ENCODE measurements around the gene UQCRFS1. TPM values are rescaled to one million over a fixed set of nuclear protein-coding genes. Genes with fewer than 3 reads are reported as not detected.

Gene UQCRFS1
- total RNA-seq, 1 experiment from 2014 or later: 60.6 TPM

DNA sequence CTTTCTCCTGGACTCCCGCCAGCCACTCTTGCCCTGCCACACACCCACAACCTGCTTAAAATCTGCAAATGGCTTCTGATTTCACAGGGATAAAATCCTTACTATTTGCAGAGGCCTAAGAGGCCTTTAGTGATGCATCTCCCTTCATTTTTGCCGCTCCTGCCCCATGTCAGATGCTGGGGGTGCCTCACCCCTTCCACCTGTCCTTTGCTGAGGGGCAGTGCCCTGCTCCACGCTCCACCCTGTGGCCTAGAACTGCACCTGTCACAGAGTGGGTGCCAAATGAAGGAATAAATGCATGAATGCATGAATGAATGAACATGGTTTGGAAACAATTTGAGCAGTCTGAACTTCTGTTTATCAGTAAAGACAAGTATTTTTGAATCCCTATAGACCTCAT, 34.1 kb upstream of the UQCRFS1 start:
- Histone ChIP-seq H3K9ac (ENCODE audit: low read length) (no peak overlapping the region), H3K4me3 (ENCODE audit: low read length) (no peak overlapping the region), H3K27me3 (ENCODE audit: low read length) (no peaks in the 10 kb centered on the region), H3F3A (ENCODE audit: low read length, unreplicated experiment) (no peaks in the 10 kb centered on the region), H3K4me1 (ENCODE audit: insufficient read depth, low read length) (no peaks in the 10 kb centered on the region), H3K9me3 (ENCODE audit: low read length) (no peaks in the 10 kb centered on the region), H3K79me2 (ENCODE audit: low read length) (no peaks in the 10 kb centered on the region), H2AFZ (ENCODE audit: low read length) (no peak overlapping the region), H3K36me3 (ENCODE audit: low read depth, low read length) (no peaks in the 10 kb centered on the region), H4K20me1 (ENCODE audit: low read length) (no peaks in the 10 kb centered on the region), H3K9me2 (replicated peaks; ENCODE audit: low read length) (no peaks in the 10 kb centered on the region), H3K4me2 (ENCODE audit: low read length) (no peak overlapping the region), H3K27ac (ENCODE audit: low read length) (no peak overlapping the region)
- no peak for TF ChIP-seq EZH2phosphoT487 (IDR thresholded peaks at IDR 0.05; ENCODE audit: borderline replicate concordance, low read length)
- no peak for TF ChIP-seq EZH2 (IDR thresholded peaks at IDR 0.05; ENCODE audit: low read length, unreplicated experiment)
- TF ChIP-seq, protein P1, sequence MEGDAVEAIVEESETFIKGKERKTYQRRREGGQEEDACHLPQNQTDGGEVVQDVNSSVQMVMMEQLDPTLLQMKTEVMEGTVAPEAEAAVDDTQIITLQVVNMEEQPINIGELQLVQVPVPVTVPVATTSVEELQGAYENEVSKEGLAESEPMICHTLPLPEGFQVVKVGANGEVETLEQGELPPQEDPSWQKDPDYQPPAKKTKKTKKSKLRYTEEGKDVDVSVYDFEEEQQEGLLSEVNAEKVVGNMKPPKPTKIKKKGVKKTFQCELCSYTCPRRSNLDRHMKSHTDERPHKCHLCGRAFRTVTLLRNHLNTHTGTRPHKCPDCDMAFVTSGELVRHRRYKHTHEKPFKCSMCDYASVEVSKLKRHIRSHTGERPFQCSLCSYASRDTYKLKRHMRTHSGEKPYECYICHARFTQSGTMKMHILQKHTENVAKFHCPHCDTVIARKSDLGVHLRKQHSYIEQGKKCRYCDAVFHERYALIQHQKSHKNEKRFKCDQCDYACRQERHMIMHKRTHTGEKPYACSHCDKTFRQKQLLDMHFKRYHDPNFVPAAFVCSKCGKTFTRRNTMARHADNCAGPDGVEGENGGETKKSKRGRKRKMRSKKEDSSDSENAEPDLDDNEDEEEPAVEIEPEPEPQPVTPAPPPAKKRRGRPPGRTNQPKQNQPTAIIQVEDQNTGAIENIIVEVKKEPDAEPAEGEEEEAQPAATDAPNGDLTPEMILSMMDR (conservative IDR thresholded peaks at IDR 0.05; ENCODE audit: low read depth, low read length): no peak
- ATAC-seq: no peak
- intact Hi-C loops (cut with micrococcal nuclease): no loop called here
- ChIA-PET POLR2A (ENCODE audit: unreplicated experiment) (no interaction called here), CTCF (no interaction called here)
- DNase-seq: no peak
- BruUV-seq (replicated peaks): no TSS peak

DNA sequence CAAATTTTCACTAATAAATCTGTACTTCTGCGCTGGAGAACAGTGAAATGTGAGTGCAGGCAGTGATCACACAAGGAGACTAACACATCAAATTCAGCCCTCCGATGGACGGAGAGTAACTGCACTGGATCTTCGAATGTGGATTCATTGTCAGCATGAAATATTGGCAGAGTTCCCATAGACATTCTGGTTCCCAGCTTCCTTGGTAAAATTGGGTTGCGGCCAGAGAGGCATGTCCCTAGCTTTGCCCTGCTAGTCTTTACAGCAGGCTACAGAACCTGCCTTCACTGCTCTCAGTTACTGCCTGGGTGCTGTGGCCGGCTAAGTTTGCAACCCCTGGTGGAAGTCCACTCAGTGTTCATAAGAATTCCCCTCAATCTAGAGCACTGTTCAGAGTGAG, 32.3 kb upstream of the UQCRFS1 start:
- Histone ChIP-seq H3K9ac (ENCODE audit: low read length) (no peak overlapping the region), H3K27me3 (ENCODE audit: low read length) (no peaks in the 10 kb centered on the region), H4K20me1 (ENCODE audit: low read length) (no peaks in the 10 kb centered on the region), H3K79me2 (ENCODE audit: low read length) (no peaks in the 10 kb centered on the region), H3K27ac (ENCODE audit: low read length) (no peak overlapping the region), H3K4me1 (ENCODE audit: insufficient read depth, low read length) (no peaks in the 10 kb centered on the region), H3K9me2 (replicated peaks; ENCODE audit: low read length) (no peaks in the 10 kb centered on the region), H2AFZ (ENCODE audit: low read length) (no peak overlapping the region), H3F3A (ENCODE audit: low read length, unreplicated experiment) (no peaks in the 10 kb centered on the region), H3K36me3 (ENCODE audit: low read depth, low read length) (no peaks in the 10 kb centered on the region), H3K4me3 (ENCODE audit: low read length) (no peak overlapping the region), H3K9me3 (ENCODE audit: low read length) (no peaks in the 10 kb centered on the region), H3K4me2 (ENCODE audit: low read length) (no peak overlapping the region)
- no peak for TF ChIP-seq EZH2phosphoT487 (IDR thresholded peaks at IDR 0.05; ENCODE audit: borderline replicate concordance, low read length)
- TF ChIP-seq EZH2 (IDR thresholded peaks at IDR 0.05; ENCODE audit: low read length, unreplicated experiment): no peak
- TF ChIP-seq, protein P1 (conservative IDR thresholded peaks at IDR 0.05; ENCODE audit: low read depth, low read length): no peak
- ChIA-PET POLR2A (ENCODE audit: unreplicated experiment) (no interaction called here), CTCF (no interaction called here)
- BruUV-seq (replicated peaks): no TSS peak
- intact Hi-C loops (cut with micrococcal nuclease): no loop called here
- no peak for ATAC-seq
- DNase-seq: no peak

- H3F3A ChIP-seq (ENCODE audit: low read length, unreplicated experiment): no peaks in the 10 kb centered on the region
- no peaks in the 10 kb centered on the region for H4K20me1 ChIP-seq (ENCODE audit: low read length)
- DNase-seq (no peak), ATAC-seq (no peak)
- H3K9me2 ChIP-seq (replicated peaks; ENCODE audit: low read length): no peaks in the 10 kb centered on the region
- BruUV-seq (replicated peaks): no TSS peak
- no peaks in the 10 kb centered on the region for H3K4me1 ChIP-seq (ENCODE audit: insufficient read depth, low read length)
- H3K9me3 ChIP-seq (ENCODE audit: low read length): no peaks in the 10 kb centered on the region
- CTCF ChIA-PET: no interaction called here
- TF ChIP-seq, protein P1 (conservative IDR thresholded peaks at IDR 0.05; ENCODE audit: low read depth, low read length): no peak
- TF ChIP-seq EZH2 (IDR thresholded peaks at IDR 0.05; ENCODE audit: low read length, unreplicated experiment): no peak
- no peak for TF ChIP-seq EZH2phosphoT487 (IDR thresholded peaks at IDR 0.05; ENCODE audit: borderline replicate concordance, low read length)
- no peak overlapping the region for H3K9ac ChIP-seq (ENCODE audit: low read length)
- no peak overlapping the region for H3K4me2 ChIP-seq (ENCODE audit: low read length)
- H3K36me3 ChIP-seq (ENCODE audit: low read depth, low read length): no peaks in the 10 kb centered on the region
- H3K27me3 ChIP-seq (ENCODE audit: low read length): no peaks in the 10 kb centered on the region
- H2AFZ ChIP-seq (ENCODE audit: low read length): no peak overlapping the region
- H3K27ac ChIP-seq (ENCODE audit: low read length): no peak overlapping the region
- H3K4me3 ChIP-seq (ENCODE audit: low read length): no peak overlapping the region
- no peaks in the 10 kb centered on the region for H3K79me2 ChIP-seq (ENCODE audit: low read length)
- intact Hi-C loops (cut with micrococcal nuclease): no loop called here
- POLR2A ChIA-PET (ENCODE audit: unreplicated experiment): no interaction called here
Observed at GRCh38 chr19:29241324-29241723, 28.4 kb upstream of the UQCRFS1 start.
